SKM-1 treated with dmso at 0.1 percent for 144 hours (cell line): ENCODE data around the gene UBAP2.

Experiments
- DNase-seq: peaks from one replicate; lab custom pipeline; 2025; ENCODE audit not compliant: unreplicated experiment; lab: John Stamatoyannopoulos, UW

The UBAP2 gene

GRCh38 chr9:33924978-33925797 is 123.5 kb downstream of the UBAP2 start:
- DNase-seq, result peak; percentile 37

GRCh38 chr9:33923998-33924701 is 124.5 kb downstream of the UBAP2 start:
- no peak for DNase-seq

- no peak for DNase-seq
Observed at GRCh38 chr9:33923079-33923478, 125.6 kb downstream of the UBAP2 start.

- peak; percentile 18 for DNase-seq
Observed at GRCh38 chr9:33921967-33922895, 126.5 kb downstream of the UBAP2 start.

- no peak for DNase-seq
Observed at GRCh38 chr9:33919276-33919897, 129.3 kb downstream of the UBAP2 start.

- DNase-seq, result no peak
Observed at GRCh38 chr9:33917036-33917435, 131.7 kb downstream of the UBAP2 start.

GRCh38 chr9:33914887-33915628 is 133.6 kb downstream of the UBAP2 start:
- DNase-seq, result no peak

GRCh38 chr9:33913541-33913940 is 135.1 kb downstream of the UBAP2 start:
- DNase-seq, result no peak

GRCh38 chr9:33908749-33909148 is 139.9 kb downstream of the UBAP2 start:
- DNase-seq, result no peak

- DNase-seq, result no peak
Observed at GRCh38 chr9:33908114-33908513, 140.6 kb downstream of the UBAP2 start.

GRCh38 chr9:33907347-33907746 is 141.3 kb downstream of the UBAP2 start:
- no peak for DNase-seq

GRCh38 chr9:33906769-33907168 is 141.9 kb downstream of the UBAP2 start:
- no peak for DNase-seq

GRCh38 chr9:33905137-33905536 is 143.6 kb downstream of the UBAP2 start:
- no peak for DNase-seq

GRCh38 chr9:33903157-33903780 is 145.4 kb downstream of the UBAP2 start:
- no peak for DNase-seq

- DNase-seq, result no peak
Observed at GRCh38 chr9:33894316-33894715, 154.4 kb downstream of the UBAP2 start.

GRCh38 chr9:33893861-33894260 is 154.8 kb downstream of the UBAP2 start:
- no peak for DNase-seq

GRCh38 chr9:33885948-33886347 is 162.7 kb downstream of the UBAP2 start:
- DNase-seq, result no peak

- no peak for DNase-seq
Observed at GRCh38 chr9:33884856-33885701, 163.6 kb downstream of the UBAP2 start.

GRCh38 chr9:33881635-33882034 is 167.1 kb downstream of the UBAP2 start:
- DNase-seq, result no peak
